ENCODE data around the gene CSTB.

Gene CSTB

GRCh38 chr21:43815991-43816390 is 39.9 kb upstream of the CSTB start:
- H3K9ac ChIP-seq (ENCODE audit: low read depth, low read length) = no peak overlapping the region
- no peaks in the 10 kb centered on the region for H3K9me3 ChIP-seq (ENCODE audit: insufficient read depth, low read depth, low read length)
- H3K36me3 ChIP-seq (ENCODE audit: insufficient read depth, low read depth, low read length) = no peaks in the 10 kb centered on the region
- H3K4me3 ChIP-seq (ENCODE audit: low read length) = no peak overlapping the region
- H3K27ac ChIP-seq (ENCODE audit: low read length) = no peak overlapping the region
- H3K27me3 ChIP-seq (ENCODE audit: insufficient read depth, low read length) = no peaks in the 10 kb centered on the region
- H3K4me1 ChIP-seq (ENCODE audit: insufficient read depth, low read length) = peaks cover 3% of the 10 kb centered on the region; the same call in 1 of the 2 replicates

GRCh38 chr21:43815107-43815613 is 39.1 kb upstream of the CSTB start:
- Histone ChIP-seq H3K9ac (ENCODE audit: low read depth, low read length) (no peak overlapping the region), H3K27ac (ENCODE audit: low read length) (no peak overlapping the region), H3K27me3 (ENCODE audit: insufficient read depth, low read length) (no peaks in the 10 kb centered on the region), H3K36me3 (ENCODE audit: insufficient read depth, low read depth, low read length) (no peaks in the 10 kb centered on the region), H3K9me3 (ENCODE audit: insufficient read depth, low read depth, low read length) (no peaks in the 10 kb centered on the region), H3K4me1 (ENCODE audit: insufficient read depth, low read length) (peaks cover 3% of the 10 kb centered on the region; the same call in 1 of the 2 replicates), H3K4me3 (ENCODE audit: low read length) (peak overlapping the region; percentile 50; the same call in 1 of the 2 replicates)

- Histone ChIP-seq H3K4me3 (ENCODE audit: low read length) (peak overlapping the region; percentile 50; the same call in 1 of the 2 replicates), H3K27me3 (ENCODE audit: insufficient read depth, low read length) (no peaks in the 10 kb centered on the region), H3K4me1 (ENCODE audit: insufficient read depth, low read length) (peaks cover 3% of the 10 kb centered on the region; the same call in 1 of the 2 replicates), H3K27ac (ENCODE audit: low read length) (no peak overlapping the region), H3K36me3 (ENCODE audit: insufficient read depth, low read depth, low read length) (no peaks in the 10 kb centered on the region), H3K9me3 (ENCODE audit: insufficient read depth, low read depth, low read length) (no peaks in the 10 kb centered on the region), H3K9ac (ENCODE audit: low read depth, low read length) (peak overlapping the region; percentile 27; the same call in 1 of the 2 replicates)
Measured at GRCh38 chr21:43814215-43815106, 38.4 kb upstream of the CSTB start.

- Histone ChIP-seq H3K27ac (ENCODE audit: low read length) (no peak overlapping the region), H3K9ac (ENCODE audit: low read depth, low read length) (no peak overlapping the region), H3K4me3 (ENCODE audit: low read length) (no peak overlapping the region), H3K9me3 (ENCODE audit: insufficient read depth, low read depth, low read length) (no peaks in the 10 kb centered on the region), H3K36me3 (ENCODE audit: insufficient read depth, low read depth, low read length) (no peaks in the 10 kb centered on the region), H3K4me1 (ENCODE audit: insufficient read depth, low read length) (no peaks in the 10 kb centered on the region), H3K27me3 (ENCODE audit: insufficient read depth, low read length) (no peaks in the 10 kb centered on the region)
Measured at GRCh38 chr21:43813656-43813980, 37.5 kb upstream of the CSTB start.

- H3K4me3 ChIP-seq (ENCODE audit: low read length) = no peak overlapping the region
Measured at GRCh38 chr21:43812957-43813655, 37.0 kb upstream of the CSTB start.

GRCh38 chr21:43812139-43812821 is 36.2 kb upstream of the CSTB start:
- Histone ChIP-seq H3K4me1 (ENCODE audit: insufficient read depth, low read length) (no peaks in the 10 kb centered on the region), H3K27ac (ENCODE audit: low read length) (no peak overlapping the region), H3K9ac (ENCODE audit: low read depth, low read length) (no peak overlapping the region), H3K4me3 (ENCODE audit: low read length) (no peak overlapping the region), H3K36me3 (ENCODE audit: insufficient read depth, low read depth, low read length) (no peaks in the 10 kb centered on the region), H3K27me3 (ENCODE audit: insufficient read depth, low read length) (no peaks in the 10 kb centered on the region), H3K9me3 (ENCODE audit: insufficient read depth, low read depth, low read length) (no peaks in the 10 kb centered on the region)

More at GRCh38 chr21:43812957-43813655, 37.0 kb upstream of the CSTB start:
- no peaks in the 10 kb centered on the region for H3K36me3 ChIP-seq (ENCODE audit: insufficient read depth, low read depth, low read length)
- H3K9ac ChIP-seq (ENCODE audit: low read depth, low read length) = no peak overlapping the region
- H3K9me3 ChIP-seq (ENCODE audit: insufficient read depth, low read depth, low read length) = no peaks in the 10 kb centered on the region
- H3K27ac ChIP-seq (ENCODE audit: low read length) = no peak overlapping the region
- no peaks in the 10 kb centered on the region for H3K4me1 ChIP-seq (ENCODE audit: insufficient read depth, low read length)
- no peaks in the 10 kb centered on the region for H3K27me3 ChIP-seq (ENCODE audit: insufficient read depth, low read length)

GRCh38 chr21:43811262-43812105 is 35.4 kb upstream of the CSTB start:
- Histone ChIP-seq H3K9me3 (ENCODE audit: insufficient read depth, low read depth, low read length) (no peaks in the 10 kb centered on the region), H3K4me1 (ENCODE audit: insufficient read depth, low read length) (no peaks in the 10 kb centered on the region), H3K27ac (ENCODE audit: low read length) (no peak overlapping the region), H3K36me3 (ENCODE audit: insufficient read depth, low read depth, low read length) (peaks cover 1% of the 10 kb centered on the region; the same call in 1 of the 2 replicates), H3K9ac (ENCODE audit: low read depth, low read length) (no peak overlapping the region), H3K27me3 (ENCODE audit: insufficient read depth, low read length) (no peaks in the 10 kb centered on the region), H3K4me3 (ENCODE audit: low read length) (no peak overlapping the region)

GRCh38 chr21:43810505-43811261 is 34.6 kb upstream of the CSTB start:
- Histone ChIP-seq H3K9me3 (ENCODE audit: insufficient read depth, low read depth, low read length) (no peaks in the 10 kb centered on the region), H3K4me1 (ENCODE audit: insufficient read depth, low read length) (no peaks in the 10 kb centered on the region), H3K27me3 (ENCODE audit: insufficient read depth, low read length) (no peaks in the 10 kb centered on the region), H3K27ac (ENCODE audit: low read length) (no peak overlapping the region), H3K9ac (ENCODE audit: low read depth, low read length) (no peak overlapping the region), H3K36me3 (ENCODE audit: insufficient read depth, low read depth, low read length) (peaks cover 9% of the 10 kb centered on the region; the same call in 1 of the 2 replicates), H3K4me3 (ENCODE audit: low read length) (no peak overlapping the region)

- Histone ChIP-seq H3K4me1 (ENCODE audit: insufficient read depth, low read length) (no peaks in the 10 kb centered on the region), H3K9me3 (ENCODE audit: insufficient read depth, low read depth, low read length) (no peaks in the 10 kb centered on the region), H3K36me3 (ENCODE audit: insufficient read depth, low read depth, low read length) (peaks cover 10% of the 10 kb centered on the region; the same call in 1 of the 2 replicates), H3K27me3 (ENCODE audit: insufficient read depth, low read length) (no peaks in the 10 kb centered on the region), H3K4me3 (ENCODE audit: low read length) (no peak overlapping the region), H3K9ac (ENCODE audit: low read depth, low read length) (no peak overlapping the region), H3K27ac (ENCODE audit: low read length) (no peak overlapping the region)
Measured at GRCh38 chr21:43809853-43810504, 33.9 kb upstream of the CSTB start.

GRCh38 chr21:43809346-43809799 is 33.3 kb upstream of the CSTB start:
- no peaks in the 10 kb centered on the region for H3K9me3 ChIP-seq (ENCODE audit: insufficient read depth, low read depth, low read length)
- no peaks in the 10 kb centered on the region for H3K27me3 ChIP-seq (ENCODE audit: insufficient read depth, low read length)
- H3K36me3 ChIP-seq (ENCODE audit: insufficient read depth, low read depth, low read length) = peaks cover 10% of the 10 kb centered on the region; the same call in 1 of the 2 replicates
- no peaks in the 10 kb centered on the region for H3K4me1 ChIP-seq (ENCODE audit: insufficient read depth, low read length)
- H3K4me3 ChIP-seq (ENCODE audit: low read length) = no peak overlapping the region
- no peak overlapping the region for H3K27ac ChIP-seq (ENCODE audit: low read length)
- H3K9ac ChIP-seq (ENCODE audit: low read depth, low read length) = no peak overlapping the region
